Measurements from ENCODE around the gene EEF1AKMT1.

EEF1AKMT1 gene

GRCh38 chr13:20773194-20774080 lies at the start of gene EEF1AKMT1:
EEF1AKMT1 (minus strand) TSS chr13:20773961; CDS start chr13:20757598, 16,363 bp downstream.
- DNase-seq: peak; percentile 94

- DNase-seq: no peak
Measured at GRCh38 chr13:20823071-20823470, 49.3 kb upstream of the EEF1AKMT1 start.

- no peak for DNase-seq
Measured at GRCh38 chr13:20822406-20822805, 48.6 kb upstream of the EEF1AKMT1 start.

- DNase-seq: no peak
Measured at GRCh38 chr13:20819715-20820114, 46.0 kb upstream of the EEF1AKMT1 start.

- DNase-seq: no peak
Measured at GRCh38 chr13:20815464-20815863, 41.7 kb upstream of the EEF1AKMT1 start.

GRCh38 chr13:20814224-20814910 lies 40.6 kb upstream of the EEF1AKMT1 start:
- DNase-seq: no peak

- no peak for DNase-seq
Measured at GRCh38 chr13:20812890-20813289, 39.1 kb upstream of the EEF1AKMT1 start.

GRCh38 chr13:20810808-20811207 lies 37.0 kb upstream of the EEF1AKMT1 start:
- DNase-seq: no peak

- no peak for DNase-seq
Measured at GRCh38 chr13:20808874-20809273, 35.1 kb upstream of the EEF1AKMT1 start.

GRCh38 chr13:20803180-20803965 lies 29.6 kb upstream of the EEF1AKMT1 start:
- no peak for DNase-seq

- DNase-seq: no peak
Measured at GRCh38 chr13:20801707-20802106, 27.9 kb upstream of the EEF1AKMT1 start.

GRCh38 chr13:20799726-20800416 lies 26.1 kb upstream of the EEF1AKMT1 start:
- no peak for DNase-seq

GRCh38 chr13:20798027-20798426 lies 24.3 kb upstream of the EEF1AKMT1 start:
- no peak for DNase-seq

GRCh38 chr13:20796791-20797508 lies 23.2 kb upstream of the EEF1AKMT1 start:
- no peak for DNase-seq

- no peak for DNase-seq
Measured at GRCh38 chr13:20789665-20790064, 15.9 kb upstream of the EEF1AKMT1 start.

GRCh38 chr13:20788312-20788711 lies 14.6 kb upstream of the EEF1AKMT1 start:
- DNase-seq: no peak

- DNase-seq: no peak
Measured at GRCh38 chr13:20787180-20787579, 13.4 kb upstream of the EEF1AKMT1 start.

- DNase-seq: no peak
Measured at GRCh38 chr13:20782116-20782708, 8.5 kb upstream of the EEF1AKMT1 start.

GRCh38 chr13:20780317-20780716 lies 6.6 kb upstream of the EEF1AKMT1 start:
- no peak for DNase-seq

GRCh38 chr13:20779405-20779804 lies 5.6 kb upstream of the EEF1AKMT1 start:
- no peak for DNase-seq

GRCh38 chr13:20778311-20778710 lies 4.5 kb upstream of the EEF1AKMT1 start:
- DNase-seq: no peak

GRCh38 chr13:20776751-20777150 lies 3.0 kb upstream of the EEF1AKMT1 start:
- DNase-seq: no peak

Measured in activated CD4-positive, alpha-beta T cell treated with anti-CD3 and anti-CD28 coated beads, Interleukin-2, amount 50 U/mL, for 1 hour (primary cell).